Astrocyte (in vitro differentiated cells and primary cell): ENCODE results near the gene EOGT. TPM values are rescaled to one million over a fixed set of nuclear protein-coding genes. Genes with fewer than 3 reads are reported as not detected.

Source experiments
- DNase-seq: peaks from one replicate; pipeline ENCODE4 v3.0.0-alpha.2; 2010; ENCODE audit warnings: low read depth
- FAIRE-seq: peaks from 2 replicates; lab custom pipeline; 2011; peaks lifted over from hg19 to GRCh38; lab: Jason Lieb, UNC
- H2AFZ ChIP-seq: 2 replicates; pipeline ENCODE4 v1.6.0; 2012; ENCODE audit warnings: low read depth, low read length, inconsistent platforms
- H3K27ac ChIP-seq: 2 replicates; pipeline ENCODE4 v1.5.1; 2011; ENCODE audit warnings: low read depth, low read length, inconsistent platforms
- H3K27me3 ChIP-seq: 2 replicates; pipeline ENCODE4 v1.6.0; 2011; ENCODE audit warnings: low read length, inconsistent platforms; ENCODE audit not compliant: insufficient read depth
- H3K36me3 ChIP-seq: 2 replicates; pipeline ENCODE4 v1.5.1; 2011; ENCODE audit warnings: low read length, inconsistent platforms; ENCODE audit not compliant: insufficient read depth
- H3K4me1 ChIP-seq: 2 replicates; pipeline ENCODE4 v1.5.1; 2011; ENCODE audit warnings: low read length, inconsistent platforms; ENCODE audit not compliant: insufficient read depth
- H3K4me2 ChIP-seq: 2 replicates; pipeline ENCODE4 v1.6.0; 2012; ENCODE audit warnings: low read length, inconsistent platforms
- H3K4me3 ChIP-seq: 2 replicates; pipeline ENCODE4 v1.5.1; 2011; ENCODE audit warnings: low read depth, mild to moderate bottlenecking, low read length, inconsistent platforms; ENCODE audit not compliant: insufficient read depth
- H3K79me2 ChIP-seq: 2 replicates; pipeline ENCODE4 v1.6.0; 2012; ENCODE audit warnings: mild to moderate bottlenecking, low read length, inconsistent platforms; ENCODE audit not compliant: insufficient read depth
- H3K9ac ChIP-seq: 2 replicates; pipeline ENCODE4 v1.6.0; 2012; ENCODE audit warnings: mild to moderate bottlenecking, low read length, inconsistent platforms
- H3K9me3 ChIP-seq: 2 replicates; pipeline ENCODE4 v1.5.1; 2012; ENCODE audit warnings: low read depth, mild to moderate bottlenecking, low read length, inconsistent platforms; ENCODE audit not compliant: insufficient read depth
- H4K20me1 ChIP-seq: 2 replicates; pipeline ENCODE4 v1.6.0; 2012; ENCODE audit warnings: low read length, inconsistent platforms; ENCODE audit not compliant: insufficient read depth
- H3K27ac Mint-ChIP-seq: one replicate; pipeline ENCODE4 v1.8.0; 2021; ENCODE audit warnings: mild to moderate bottlenecking, mixed read lengths; ENCODE audit not compliant: unreplicated experiment
- H3K27me3 Mint-ChIP-seq: one replicate; pipeline ENCODE4 v1.8.0; 2021; ENCODE audit warnings: low read depth, mixed read lengths; ENCODE audit not compliant: unreplicated experiment
- H3K36me3 Mint-ChIP-seq: one replicate; pipeline ENCODE4 v1.8.0; 2021; ENCODE audit warnings: low read depth, mixed read lengths; ENCODE audit not compliant: unreplicated experiment
- H3K4me1 Mint-ChIP-seq: one replicate; pipeline ENCODE4 v1.8.0; 2021; ENCODE audit warnings: low read depth, mixed read lengths; ENCODE audit not compliant: unreplicated experiment
- H3K4me3 Mint-ChIP-seq: one replicate; pipeline ENCODE4 v1.8.0; 2021; ENCODE audit warnings: mild to moderate bottlenecking, moderate library complexity, mixed read lengths; ENCODE audit not compliant: unreplicated experiment
- H3K9me3 Mint-ChIP-seq: one replicate; pipeline ENCODE4 v1.8.0; 2021; ENCODE audit warnings: mild to moderate bottlenecking, mixed read lengths; ENCODE audit not compliant: unreplicated experiment
- EZH2 ChIP-seq: IDR thresholded peaks from 2 replicates; pipeline ENCODE4 v1.6.1; 2012; ENCODE audit warnings: mild to moderate bottlenecking, low read length, inconsistent platforms; ENCODE audit not compliant: insufficient read depth
- total RNA-seq: library from RNA; stranded (reverse); gene quantifications from 2 replicates; pipeline ENCODE4 v1.2.1, GENCODE V29; 2021
- TF ChIP-seq, protein P1 (sequence below): IDR thresholded peaks from 2 replicates; pipeline ENCODE4 v1.5.1; 2011; ENCODE audit warnings: low read depth, mild to moderate bottlenecking, inconsistent platforms, low read length, moderate library complexity; ENCODE audit not compliant: insufficient read depth

The EOGT gene
- total RNA-seq, 1 donor from 2014 or later, result 32.3 TPM

DNA sequence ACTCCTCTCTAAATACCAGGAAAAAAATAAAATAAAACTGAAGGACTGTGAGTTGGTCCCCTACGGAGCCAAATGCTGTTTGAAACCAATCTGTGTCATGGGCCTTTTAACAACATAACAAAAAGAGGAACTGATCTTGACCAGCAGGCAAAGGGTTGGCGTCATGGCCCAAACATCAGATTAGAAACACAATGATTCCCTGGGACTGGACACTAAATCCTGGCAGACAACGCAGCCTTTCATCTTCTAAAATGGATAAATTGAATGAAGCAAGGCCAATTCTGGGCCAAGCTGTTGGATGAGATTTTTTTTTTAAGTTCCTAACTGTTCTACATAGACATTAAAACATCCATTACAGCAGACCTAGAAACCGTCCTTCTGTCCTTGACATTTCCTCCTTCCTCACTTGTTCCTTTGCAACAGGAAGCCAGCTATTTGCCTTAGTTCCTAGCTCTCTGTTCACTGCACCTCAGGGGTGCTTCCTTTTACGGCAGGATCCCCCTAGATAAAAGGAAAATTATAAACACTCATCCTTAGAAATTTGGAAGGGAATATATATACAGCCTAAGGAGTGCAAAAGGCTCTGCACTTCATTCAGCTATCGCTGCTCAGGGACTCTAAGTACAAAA is 59.6 kb downstream of the EOGT start:
- no peaks in the 10 kb centered on the region for H3K36me3 Mint-ChIP-seq
- DNase-seq (no peak), FAIRE-seq (no peak)
- no peaks in the 10 kb centered on the region for H4K20me1 ChIP-seq
- no peak overlapping the region for H3K4me2 ChIP-seq
- no peaks in the 10 kb centered on the region for H3K9me3 ChIP-seq
- H3K4me1 Mint-ChIP-seq, result no peaks in the 10 kb centered on the region
- H3K79me2 ChIP-seq, result no peaks in the 10 kb centered on the region
- H3K36me3 ChIP-seq, result no peaks in the 10 kb centered on the region
- no peaks in the 10 kb centered on the region for H3K9me3 Mint-ChIP-seq
- no peak overlapping the region for H2AFZ ChIP-seq
- no peak overlapping the region for H3K27ac ChIP-seq
- no peak for TF ChIP-seq EZH2
- TF ChIP-seq, protein P1, sequence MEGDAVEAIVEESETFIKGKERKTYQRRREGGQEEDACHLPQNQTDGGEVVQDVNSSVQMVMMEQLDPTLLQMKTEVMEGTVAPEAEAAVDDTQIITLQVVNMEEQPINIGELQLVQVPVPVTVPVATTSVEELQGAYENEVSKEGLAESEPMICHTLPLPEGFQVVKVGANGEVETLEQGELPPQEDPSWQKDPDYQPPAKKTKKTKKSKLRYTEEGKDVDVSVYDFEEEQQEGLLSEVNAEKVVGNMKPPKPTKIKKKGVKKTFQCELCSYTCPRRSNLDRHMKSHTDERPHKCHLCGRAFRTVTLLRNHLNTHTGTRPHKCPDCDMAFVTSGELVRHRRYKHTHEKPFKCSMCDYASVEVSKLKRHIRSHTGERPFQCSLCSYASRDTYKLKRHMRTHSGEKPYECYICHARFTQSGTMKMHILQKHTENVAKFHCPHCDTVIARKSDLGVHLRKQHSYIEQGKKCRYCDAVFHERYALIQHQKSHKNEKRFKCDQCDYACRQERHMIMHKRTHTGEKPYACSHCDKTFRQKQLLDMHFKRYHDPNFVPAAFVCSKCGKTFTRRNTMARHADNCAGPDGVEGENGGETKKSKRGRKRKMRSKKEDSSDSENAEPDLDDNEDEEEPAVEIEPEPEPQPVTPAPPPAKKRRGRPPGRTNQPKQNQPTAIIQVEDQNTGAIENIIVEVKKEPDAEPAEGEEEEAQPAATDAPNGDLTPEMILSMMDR, result no peak
- H3K4me3 Mint-ChIP-seq, result no peak overlapping the region
- peaks cover 4% of the 10 kb centered on the region for H3K27me3 ChIP-seq
- H3K4me1 ChIP-seq, result no peaks in the 10 kb centered on the region
- no peak overlapping the region for H3K27ac Mint-ChIP-seq
- no peak overlapping the region for H3K9ac ChIP-seq
- no peak overlapping the region for H3K4me3 ChIP-seq
- H3K27me3 Mint-ChIP-seq, result peaks cover 4% of the 10 kb centered on the region

DNA sequence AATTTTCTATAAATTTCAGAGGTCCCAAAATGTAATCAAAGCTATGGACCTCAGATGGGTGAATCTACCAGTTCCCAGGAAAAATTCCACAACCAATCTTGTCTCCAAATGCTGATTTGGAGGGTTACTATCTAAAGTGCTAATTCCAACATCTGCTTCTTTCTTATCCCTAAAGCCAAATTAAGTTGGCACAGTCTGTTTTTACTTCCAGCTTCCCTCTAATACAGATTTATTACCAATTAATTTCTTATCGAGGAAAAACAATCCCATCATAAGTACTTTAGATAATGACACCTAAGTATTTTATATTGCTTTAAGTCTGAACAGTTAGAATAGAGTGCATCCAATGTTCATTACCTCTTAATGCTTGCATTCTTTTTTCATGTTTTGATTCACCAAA is 68.3 kb downstream of the EOGT start:
- H3K9me3 Mint-ChIP-seq, result no peaks in the 10 kb centered on the region

More for the DNA sequence above, 68.3 kb downstream of the EOGT start:
- Histone ChIP-seq H3K4me3 (no peak overlapping the region), H3K27ac (no peak overlapping the region), H3K4me2 (no peak overlapping the region), H3K9me3 (no peaks in the 10 kb centered on the region), H3K79me2 (no peaks in the 10 kb centered on the region), H3K36me3 (no peaks in the 10 kb centered on the region), H2AFZ (no peak overlapping the region), H3K27me3 (peaks cover 2% of the 10 kb centered on the region), H4K20me1 (no peaks in the 10 kb centered on the region), H3K4me1 (no peaks in the 10 kb centered on the region), H3K9ac (no peak overlapping the region)
- H3K27me3 Mint-ChIP-seq, result peaks cover 3% of the 10 kb centered on the region
- DNase-seq, result no peak
- TF ChIP-seq, protein P1, result no peak
- TF ChIP-seq EZH2, result no peak
- no peak overlapping the region for H3K27ac Mint-ChIP-seq
- H3K36me3 Mint-ChIP-seq, result no peaks in the 10 kb centered on the region
- no peak overlapping the region for H3K4me3 Mint-ChIP-seq
- no peak for FAIRE-seq
- no peaks in the 10 kb centered on the region for H3K4me1 Mint-ChIP-seq
